HG03442 (cell line): Measurements from ENCODE around the gene STOML1.

Experiments used
- ATAC-seq: cut with Tn5 transposase; IDR thresholded peaks from one replicate; pipeline ENCODE4 v1.9.1; 2021; ENCODE audit warnings: mild to moderate bottlenecking, moderate library complexity; ENCODE audit not compliant: unreplicated experiment

Gene STOML1

DNA sequence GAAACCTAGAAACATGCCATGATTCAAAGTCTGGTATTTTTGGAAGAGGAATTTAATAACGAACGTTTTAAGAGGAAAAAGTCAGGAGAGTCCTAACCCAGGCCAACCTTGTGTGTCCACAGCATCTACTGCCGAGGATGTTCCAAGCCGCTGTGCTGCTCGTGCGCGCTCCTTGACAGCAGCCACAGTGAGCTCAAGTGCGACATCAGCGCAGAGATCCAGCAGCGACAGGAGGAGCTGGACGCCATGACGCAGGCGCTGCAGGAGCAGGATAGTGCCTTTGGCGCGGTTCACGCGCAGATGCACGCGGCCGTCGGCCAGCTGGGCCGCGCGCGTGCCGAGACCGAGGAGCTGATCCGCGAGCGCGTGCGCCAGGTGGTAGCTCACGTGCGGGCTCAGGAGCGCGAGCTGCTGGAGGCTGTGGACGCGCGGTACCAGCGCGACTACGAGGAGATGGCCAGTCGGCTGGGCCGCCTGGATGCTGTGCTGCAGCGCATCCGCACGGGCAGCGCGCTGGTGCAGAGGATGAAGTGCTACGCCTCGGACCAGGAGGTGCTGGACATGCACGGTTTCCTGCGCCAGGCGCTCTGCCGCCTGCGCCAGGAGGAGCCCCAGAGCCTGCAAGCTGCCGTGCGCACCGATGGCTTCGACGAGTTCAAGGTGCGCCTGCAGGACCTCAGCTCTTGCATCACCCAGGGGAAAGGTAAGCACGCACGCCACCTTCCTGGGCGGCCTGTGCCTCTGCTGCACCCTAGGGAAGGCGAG lies 30.8 kb upstream of the STOML1 start:
- ATAC-seq, result no peak

- no peak for ATAC-seq
Measured at GRCh38 chr15:74019734-74020133, 27.6 kb upstream of the STOML1 start.

GRCh38 chr15:74013374-74013894 lies 21.3 kb upstream of the STOML1 start:
- no peak for ATAC-seq

DNA sequence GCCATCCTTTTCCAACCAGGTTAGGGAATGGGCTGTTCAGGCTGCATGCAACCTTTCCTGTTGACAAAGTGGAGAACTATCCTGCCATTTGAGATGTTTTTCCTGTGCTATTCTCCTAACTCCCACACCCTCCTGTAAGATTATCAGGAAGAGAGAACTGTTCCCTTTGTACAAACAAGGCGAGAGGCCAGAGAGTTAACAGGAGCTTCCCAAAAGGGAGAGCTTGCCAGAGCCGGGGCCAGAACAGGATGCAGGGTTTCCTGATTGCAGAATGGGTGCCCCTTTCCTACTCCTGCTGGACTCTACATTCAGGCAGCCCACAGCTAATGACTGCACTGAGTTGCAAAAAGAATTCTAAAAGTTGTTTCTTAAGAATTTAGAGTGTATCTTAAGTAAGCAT lies 19.5 kb upstream of the STOML1 start:
- ATAC-seq, result no peak

GRCh38 chr15:74010929-74011540 lies 18.9 kb upstream of the STOML1 start:
- no peak for ATAC-seq

DNA sequence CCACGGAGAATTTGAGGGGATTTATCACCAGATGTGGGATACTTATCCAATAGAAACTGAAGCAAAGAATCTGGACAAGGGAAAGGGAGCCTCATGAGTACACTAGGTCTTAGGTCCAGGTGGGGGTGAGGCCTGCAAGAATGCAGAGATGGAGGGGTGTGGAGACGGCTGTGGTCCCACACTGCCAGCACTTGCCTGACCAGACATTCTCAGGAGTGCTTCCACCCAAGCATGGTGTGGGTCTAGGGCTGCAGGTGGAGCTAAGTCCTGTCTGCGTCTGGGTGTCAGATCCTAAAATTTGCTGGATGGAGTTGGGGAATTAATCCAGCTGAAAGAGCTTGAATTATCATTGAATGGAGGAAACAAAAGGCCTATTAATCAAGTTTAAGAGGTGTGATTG lies 16.8 kb upstream of the STOML1 start:
- no peak for ATAC-seq

DNA sequence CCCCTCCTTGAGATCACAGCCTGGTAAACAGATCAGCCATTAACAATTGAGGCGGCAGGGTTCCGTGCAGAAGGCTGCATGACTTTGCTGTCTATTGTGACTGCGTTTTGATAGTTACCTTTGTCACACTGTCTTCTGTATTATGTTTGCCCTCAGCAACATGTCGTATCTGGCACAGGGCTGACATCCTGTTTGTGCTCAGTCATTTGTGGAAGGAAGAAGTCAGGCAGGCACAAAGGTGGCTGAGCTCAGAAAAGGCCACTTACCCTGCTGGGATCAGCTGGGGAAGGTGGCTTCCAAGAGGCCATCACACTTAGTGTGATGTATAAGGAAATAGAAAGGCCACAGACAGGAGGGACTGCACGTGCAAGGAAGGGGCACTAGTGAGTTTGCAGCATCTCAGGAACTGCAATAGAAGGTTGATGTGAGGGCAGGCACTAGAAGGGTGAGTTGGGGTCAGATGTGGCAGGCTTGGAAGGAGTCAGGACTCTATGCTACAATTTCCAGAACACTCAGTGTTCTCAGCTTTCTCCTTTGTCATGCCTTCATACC lies 15.8 kb upstream of the STOML1 start:
- ATAC-seq, result no peak

DNA sequence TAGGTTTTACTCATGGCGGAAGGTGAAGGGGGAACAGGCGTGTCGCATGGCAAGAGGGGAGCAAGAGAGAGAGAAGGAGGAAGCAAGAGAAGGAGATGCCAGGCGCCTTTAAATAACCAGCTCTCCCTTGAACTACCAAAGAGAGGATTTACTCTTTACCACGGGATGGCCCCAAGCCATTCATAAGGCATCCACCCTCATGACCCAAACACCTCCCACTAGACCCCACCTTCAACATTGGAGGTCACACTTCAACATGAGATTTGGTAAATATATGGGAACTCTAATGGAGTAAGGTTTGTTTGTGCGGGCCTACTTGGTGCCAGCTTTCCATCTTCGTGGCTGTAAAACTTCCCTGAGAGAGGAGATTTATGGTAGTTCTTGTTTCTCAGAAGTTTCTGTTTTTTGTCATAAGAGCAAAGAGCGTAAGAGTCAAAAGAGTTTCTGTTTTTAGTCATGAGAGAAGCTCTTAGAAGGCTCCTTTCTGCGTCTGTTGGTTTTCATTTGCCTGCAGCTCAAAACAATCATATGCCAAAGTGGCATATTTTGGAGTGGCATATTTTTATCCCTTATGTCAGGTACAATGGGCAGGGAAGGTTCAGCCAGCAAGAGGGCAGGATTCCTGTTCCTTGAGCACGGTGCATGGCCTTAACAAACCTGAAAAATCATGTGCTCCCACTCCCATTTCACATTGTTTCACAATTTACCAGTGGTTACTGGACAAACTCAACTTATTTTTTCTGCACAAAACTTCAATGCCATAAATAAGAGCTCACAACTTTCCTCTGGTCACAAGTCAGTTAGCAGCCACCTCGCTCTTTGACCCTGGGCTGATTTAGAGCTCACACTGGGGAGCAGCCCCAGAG lies 14.9 kb upstream of the STOML1 start:
- no peak for ATAC-seq

DNA sequence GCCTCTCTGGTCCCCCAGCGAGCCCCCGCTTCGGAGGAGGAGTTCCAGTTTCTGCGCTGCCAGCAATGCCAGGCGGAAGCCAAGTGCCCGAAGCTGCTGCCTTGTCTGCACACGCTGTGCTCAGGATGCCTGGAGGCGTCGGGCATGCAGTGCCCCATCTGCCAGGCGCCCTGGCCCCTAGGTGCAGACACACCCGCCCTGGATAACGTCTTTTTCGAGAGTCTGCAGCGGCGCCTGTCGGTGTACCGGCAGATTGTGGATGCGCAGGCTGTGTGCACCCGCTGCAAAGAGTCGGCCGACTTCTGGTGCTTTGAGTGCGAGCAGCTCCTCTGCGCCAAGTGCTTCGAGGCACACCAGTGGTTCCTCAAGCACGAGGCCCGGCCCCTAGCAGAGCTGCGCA lies 5.9 kb upstream of the STOML1 start:
- no peak for ATAC-seq

DNA sequence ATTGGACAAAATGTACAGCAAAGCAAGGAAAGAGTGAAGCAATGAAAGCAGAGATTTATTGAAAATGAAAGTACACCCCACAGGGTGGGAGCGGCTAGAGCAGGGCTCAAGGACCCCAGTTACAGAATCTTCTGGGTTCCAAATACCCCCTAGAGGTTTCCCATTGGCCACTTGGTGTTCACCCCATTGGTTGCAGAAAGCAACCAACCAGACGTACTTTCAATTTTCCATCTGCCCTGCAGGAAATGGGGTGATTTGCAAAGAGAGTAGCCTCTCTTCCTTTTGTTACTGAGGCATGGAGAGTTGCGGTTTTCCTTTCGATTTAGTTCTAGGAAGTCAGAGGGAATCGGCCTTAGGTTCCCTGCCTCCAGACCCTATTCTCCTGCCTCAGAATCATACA lies 4.8 kb upstream of the STOML1 start:
- ATAC-seq, result no peak

DNA sequence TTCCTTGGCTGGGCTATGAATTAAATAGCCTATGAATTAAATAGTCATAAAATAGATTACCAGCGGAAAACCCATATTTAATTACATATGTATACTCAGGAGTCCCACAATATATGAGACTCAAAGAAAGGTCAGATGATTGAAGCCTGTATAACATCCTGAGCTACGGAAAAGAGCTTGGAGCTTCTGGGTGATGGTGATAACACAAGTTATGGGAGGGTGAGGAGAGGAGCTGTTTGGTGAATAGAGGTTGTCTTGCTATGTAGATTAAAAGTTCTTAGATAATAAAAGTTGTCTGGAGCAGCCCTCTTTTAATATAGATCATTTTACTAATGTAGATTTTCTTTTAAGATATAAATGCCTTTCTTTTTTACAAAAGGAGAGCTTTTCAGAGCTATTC lies 4.2 kb upstream of the STOML1 start:
- ATAC-seq, result no peak

- ATAC-seq, result no peak
Measured at GRCh38 chr15:73994912-73995622, 3.0 kb upstream of the STOML1 start.

- peak; percentile 69 for ATAC-seq
Measured at GRCh38 chr15:73994413-73994883, 2.4 kb upstream of the STOML1 start, which contains the start of gene PML. Gene PML, plus strand, starts transcription at chr15:73994716. Its CDS starts 97 bp downstream, at chr15:73994813.

GRCh38 chr15:73993211-73993994 lies 1.3 kb upstream of the STOML1 start:
- ATAC-seq, result no peak

DNA sequence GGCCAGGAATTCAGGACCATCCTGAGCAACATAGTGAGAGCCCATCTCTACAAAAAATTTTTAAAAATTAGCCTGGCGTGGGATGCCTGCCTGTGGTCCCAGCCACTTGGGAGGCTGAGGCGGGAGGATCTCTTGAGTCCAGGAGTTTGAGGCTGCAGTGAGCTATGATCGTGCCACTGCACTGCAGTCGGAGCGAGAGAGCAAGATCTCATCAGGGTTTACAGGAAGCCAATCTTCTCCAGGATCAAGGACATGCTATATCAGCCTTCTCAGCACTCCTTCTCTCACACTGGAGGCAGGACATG lies 451 bp upstream of the STOML1 start:
- ATAC-seq, result no peak

GRCh38 chr15:73991260-73991659 lies 835 bp downstream of the STOML1 start:
- no peak for ATAC-seq

- no peak for ATAC-seq
Measured at GRCh38 chr15:73990250-73991005, 1.7 kb downstream of the STOML1 start.

DNA sequence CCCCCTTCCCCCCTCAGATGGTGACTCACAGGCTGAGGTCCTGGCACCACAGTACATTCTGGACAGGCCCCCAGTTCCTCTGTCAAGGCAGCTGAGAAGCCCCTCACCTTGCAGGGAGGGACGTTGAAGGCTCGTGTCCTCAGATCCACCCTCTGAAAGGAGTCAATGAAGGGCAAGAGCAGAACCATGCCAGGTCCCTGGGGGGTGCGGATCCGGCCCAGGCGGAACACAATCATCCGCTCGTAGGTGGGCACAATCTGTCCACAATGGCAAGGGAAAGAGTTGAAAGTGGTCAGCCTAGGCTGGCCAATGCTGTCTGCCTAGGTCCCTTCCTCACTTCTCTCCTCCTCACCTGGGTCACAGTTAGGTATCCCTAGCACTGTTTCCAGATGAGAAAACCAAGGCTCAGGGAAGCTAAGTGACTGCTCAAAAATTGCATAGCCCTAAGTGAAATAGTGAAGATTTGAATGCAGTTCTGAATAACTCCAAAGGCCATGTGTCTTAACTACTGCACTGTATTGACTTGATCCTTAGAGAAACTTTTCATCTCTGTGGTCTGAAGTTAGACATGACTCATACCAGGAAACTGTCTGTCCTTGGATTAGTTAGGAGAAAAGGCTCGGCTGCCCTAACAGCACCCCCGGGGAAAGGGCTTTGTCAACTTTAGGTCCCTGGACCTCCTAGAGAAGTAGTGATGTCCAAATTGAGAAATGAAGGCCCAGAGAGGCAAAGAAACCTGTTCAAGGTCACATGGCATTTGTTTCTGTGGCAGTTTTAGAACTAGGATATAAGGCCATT lies 2.9 kb downstream of the STOML1 start:
- no peak for ATAC-seq
